WERI-Rb-1 (cell line): ENCODE results near the gene CEP83.
"Not testable (repeated sequence)": the region's sequence is repeated elsewhere in the genome, so short reads cannot be mapped to it uniquely, and the experiment has no call there.

Experiments used
- DNase-seq: peaks from one replicate; pipeline ENCODE4 v3.0.0-alpha.2; 2020
- H3K27ac ChIP-seq: fragments of 250-450 bp; sonication (Bioruptor Pico); 2 replicates; pipeline ENCODE4 v1.5.1; 2020; ENCODE audit warnings: mild to moderate bottlenecking, moderate library complexity
- H3K27me3 ChIP-seq: fragments of 250-450 bp; sonication (Bioruptor Pico); 2 replicates; pipeline ENCODE4 v1.5.1; 2021; ENCODE audit warnings: mild to moderate bottlenecking, low read depth, moderate library complexity; ENCODE audit not compliant: insufficient read depth, severe bottlenecking
- H3K36me3 ChIP-seq: fragments of 250-450 bp; sonication (Bioruptor Pico); 2 replicates; pipeline ENCODE4 v1.5.1; 2020; ENCODE audit warnings: mild to moderate bottlenecking, moderate library complexity
- H3K4me3 ChIP-seq: 2 replicates; pipeline ENCODE4 v1.5.1; 2011; ENCODE audit warnings: low read depth, mild to moderate bottlenecking, control low read depth, low read length
- H3K9me3 ChIP-seq: fragments of 250-450 bp; sonication (Bioruptor Pico); 2 replicates; pipeline ENCODE4 v1.5.1; 2021; ENCODE audit warnings: mild to moderate bottlenecking, moderate library complexity; ENCODE audit not compliant: severe bottlenecking
- CTCF ChIP-seq: IDR thresholded peaks from 2 replicates; pipeline ENCODE4 v1.5.1; 2011; ENCODE audit warnings: low read depth, mild to moderate bottlenecking, control low read depth, inconsistent platforms, low read length

Gene CEP83

GRCh38 chr12:94318181-94318580 lies 141.5 kb downstream of the CEP83 start:
- no peak for TF ChIP-seq CTCF
- H3K27me3 ChIP-seq = no peaks in the 10 kb centered on the region
- no peak overlapping the region for H3K4me3 ChIP-seq
- H3K36me3 ChIP-seq = peaks cover 16% of the 10 kb centered on the region
- peaks cover 35% of the 10 kb centered on the region for H3K9me3 ChIP-seq
- no peak for DNase-seq
- H3K27ac ChIP-seq = no peak overlapping the region

DNA sequence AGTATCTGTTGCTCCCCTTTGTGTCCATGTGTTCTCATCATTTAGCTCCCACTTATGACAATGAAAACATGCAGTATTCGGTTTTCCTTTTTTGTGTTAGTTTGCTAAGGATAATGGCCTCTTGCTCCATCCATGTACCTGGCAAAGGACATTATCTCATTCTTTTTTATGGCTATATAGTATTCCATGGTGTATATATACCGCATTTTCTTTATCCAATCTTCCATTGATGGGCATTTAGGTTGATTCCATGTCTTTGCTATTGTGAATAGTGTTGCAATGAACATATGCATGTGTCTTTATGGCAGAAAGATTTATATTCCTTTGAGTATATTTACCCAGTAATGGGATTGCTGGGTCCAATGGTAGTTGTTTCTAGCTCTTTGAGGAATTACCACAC lies 143.1 kb downstream of the CEP83 start:
- not testable (repeated sequence) for H3K4me3 ChIP-seq, H3K36me3 ChIP-seq
- H3K9me3 ChIP-seq = peaks cover 35% of the 10 kb centered on the region

DNA sequence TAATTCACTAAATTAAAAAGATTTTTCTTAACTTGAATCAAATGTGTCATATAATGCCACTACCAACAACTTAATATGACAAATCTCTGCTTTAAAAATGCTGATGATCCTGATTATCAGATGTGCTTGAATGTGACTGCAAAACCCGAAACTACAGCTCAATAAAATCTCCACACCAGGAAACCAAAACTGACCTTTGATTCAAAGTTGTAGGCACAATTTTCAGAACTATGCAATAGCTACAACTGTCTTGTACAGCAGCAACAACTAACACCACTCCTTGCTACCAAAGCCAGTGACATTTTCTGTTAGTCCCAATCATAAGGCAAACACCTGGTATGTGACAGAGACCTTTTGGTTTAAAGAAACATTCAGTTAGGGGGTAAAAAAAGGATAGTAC lies 147.3 kb downstream of the CEP83 start:
- no peak overlapping the region for H3K27ac ChIP-seq
- peaks cover 8% of the 10 kb centered on the region for H3K9me3 ChIP-seq
- no peak for DNase-seq
- TF ChIP-seq CTCF = no peak
- H3K4me3 ChIP-seq = no peak overlapping the region
- peaks cover 7% of the 10 kb centered on the region; the same call in 1 of the 2 replicates for H3K36me3 ChIP-seq
- no peaks in the 10 kb centered on the region for H3K27me3 ChIP-seq

More for the DNA sequence above, 143.1 kb downstream of the CEP83 start:
- not testable (repeated sequence) for H3K27ac ChIP-seq, H3K27me3 ChIP-seq, DNase-seq

- no peak for TF ChIP-seq CTCF
- peaks cover 17% of the 10 kb centered on the region for H3K36me3 ChIP-seq
- DNase-seq = no peak
- H3K4me3 ChIP-seq = no peak overlapping the region
- no peaks in the 10 kb centered on the region for H3K27me3 ChIP-seq
- no peaks in the 10 kb centered on the region for H3K9me3 ChIP-seq
- H3K27ac ChIP-seq = no peak overlapping the region
Measured at GRCh38 chr12:94309373-94309772, 150.3 kb downstream of the CEP83 start.

- Histone ChIP-seq H3K27ac (no peak overlapping the region), H3K36me3 (peaks cover 17% of the 10 kb centered on the region), H3K4me3 (no peak overlapping the region), H3K9me3 (no peaks in the 10 kb centered on the region), H3K27me3 (no peaks in the 10 kb centered on the region)
- DNase-seq = no peak
- TF ChIP-seq CTCF = no peak
Measured at GRCh38 chr12:94308612-94309011, 151.1 kb downstream of the CEP83 start.

GRCh38 chr12:94305130-94305957 lies 154.3 kb downstream of the CEP83 start:
- H3K9me3 ChIP-seq = no peaks in the 10 kb centered on the region
- no peak for DNase-seq
- H3K36me3 ChIP-seq = peaks cover 17% of the 10 kb centered on the region
- no peak for TF ChIP-seq CTCF
- H3K27ac ChIP-seq = no peak overlapping the region
- H3K4me3 ChIP-seq = no peak overlapping the region
- H3K27me3 ChIP-seq = no peaks in the 10 kb centered on the region
